ENCODE data around the gene PLEKHH2. TPM values are rescaled to one million over a fixed set of nuclear protein-coding genes. Genes with fewer than 3 reads are reported as not detected.

PLEKHH2 gene
- total RNA-seq, 2 donors from 2014 or later, result 5.0 to 5.3 TPM

- H3K4me1 Mint-ChIP-seq, result peaks cover 2% of the 10 kb centered on the region
- H3K4me3 Mint-ChIP-seq, result no peak overlapping the region
- H3K36me3 Mint-ChIP-seq (ENCODE audit: low read depth), result no peaks in the 10 kb centered on the region
- no peak for DNase-seq
- no peaks in the 10 kb centered on the region for H3K9me3 Mint-ChIP-seq
- Histone ChIP-seq H3K27ac (ENCODE audit: low read depth, low read length) (no peak overlapping the region), H3K9me3 (ENCODE audit: control insufficient read depth, low read length) (no peaks in the 10 kb centered on the region), H3K4me3 (ENCODE audit: low read length) (no peak overlapping the region), H3K36me3 (ENCODE audit: control insufficient read depth, insufficient read depth, low read length) (no peaks in the 10 kb centered on the region), H3K27me3 (ENCODE audit: control insufficient read depth, insufficient read depth, low read length, poor library complexity, severe bottlenecking) (no peaks in the 10 kb centered on the region), H3K4me1 (ENCODE audit: control insufficient read depth, insufficient read depth, low read length) (no peaks in the 10 kb centered on the region), H3K9ac (ENCODE audit: extremely low read depth, low read length, poor library complexity, severe bottlenecking) (no peak overlapping the region)
- no peak overlapping the region for H3K27ac Mint-ChIP-seq
- TF ChIP-seq, protein P1, sequence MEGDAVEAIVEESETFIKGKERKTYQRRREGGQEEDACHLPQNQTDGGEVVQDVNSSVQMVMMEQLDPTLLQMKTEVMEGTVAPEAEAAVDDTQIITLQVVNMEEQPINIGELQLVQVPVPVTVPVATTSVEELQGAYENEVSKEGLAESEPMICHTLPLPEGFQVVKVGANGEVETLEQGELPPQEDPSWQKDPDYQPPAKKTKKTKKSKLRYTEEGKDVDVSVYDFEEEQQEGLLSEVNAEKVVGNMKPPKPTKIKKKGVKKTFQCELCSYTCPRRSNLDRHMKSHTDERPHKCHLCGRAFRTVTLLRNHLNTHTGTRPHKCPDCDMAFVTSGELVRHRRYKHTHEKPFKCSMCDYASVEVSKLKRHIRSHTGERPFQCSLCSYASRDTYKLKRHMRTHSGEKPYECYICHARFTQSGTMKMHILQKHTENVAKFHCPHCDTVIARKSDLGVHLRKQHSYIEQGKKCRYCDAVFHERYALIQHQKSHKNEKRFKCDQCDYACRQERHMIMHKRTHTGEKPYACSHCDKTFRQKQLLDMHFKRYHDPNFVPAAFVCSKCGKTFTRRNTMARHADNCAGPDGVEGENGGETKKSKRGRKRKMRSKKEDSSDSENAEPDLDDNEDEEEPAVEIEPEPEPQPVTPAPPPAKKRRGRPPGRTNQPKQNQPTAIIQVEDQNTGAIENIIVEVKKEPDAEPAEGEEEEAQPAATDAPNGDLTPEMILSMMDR (conservative IDR thresholded peaks at IDR 0.05), result no peak
- H3K27me3 Mint-ChIP-seq (ENCODE audit: insufficient read depth), result no peaks in the 10 kb centered on the region
- 92 to 93% methylated on average over 6 of the region's 6 CpGs for WGBS, 2 experiments (ENCODE audit: insufficient coverage in 1 of 2, insufficient read length in 1 of 2)
These were observed 71.1 kb downstream of the PLEKHH2 start for GRCh38 chr2:43708178-43708577.

DNA sequence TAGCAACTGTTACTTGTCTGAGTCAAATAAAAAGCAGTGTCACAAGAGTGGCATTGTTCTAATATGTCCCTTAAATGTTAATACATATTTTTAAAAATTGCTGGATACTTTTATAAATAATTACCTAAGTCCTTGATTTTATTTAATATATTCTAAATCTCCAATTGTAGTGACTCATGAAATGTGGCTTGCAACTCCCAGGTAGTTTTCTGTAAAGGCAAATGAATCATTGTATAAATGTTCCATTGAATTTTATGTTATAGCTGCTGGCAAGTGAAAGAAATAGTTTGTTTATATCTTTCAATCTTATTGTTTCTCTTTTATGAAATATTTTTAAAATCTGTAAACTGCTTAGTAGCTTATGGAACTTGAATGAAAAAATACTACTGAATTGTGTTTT, 71.8 kb downstream of the PLEKHH2 start:
- Histone ChIP-seq H3K9ac (ENCODE audit: extremely low read depth, low read length, poor library complexity, severe bottlenecking) (no peak overlapping the region), H3K27ac (ENCODE audit: low read depth, low read length) (no peak overlapping the region), H3K36me3 (ENCODE audit: control insufficient read depth, insufficient read depth, low read length) (no peaks in the 10 kb centered on the region), H3K27me3 (ENCODE audit: control insufficient read depth, insufficient read depth, low read length, poor library complexity, severe bottlenecking) (no peaks in the 10 kb centered on the region), H3K4me1 (ENCODE audit: control insufficient read depth, insufficient read depth, low read length) (no peaks in the 10 kb centered on the region), H3K9me3 (ENCODE audit: control insufficient read depth, low read length) (no peaks in the 10 kb centered on the region), H3K4me3 (ENCODE audit: low read length) (no peak overlapping the region)
- H3K36me3 Mint-ChIP-seq (ENCODE audit: low read depth), result no peaks in the 10 kb centered on the region
- H3K4me3 Mint-ChIP-seq, result no peak overlapping the region
- TF ChIP-seq, protein P1 (conservative IDR thresholded peaks at IDR 0.05), result no peak
- H3K4me1 Mint-ChIP-seq, result peaks cover 2% of the 10 kb centered on the region
- no peak overlapping the region for H3K27ac Mint-ChIP-seq
- DNase-seq, result no peak
- no peaks in the 10 kb centered on the region for H3K9me3 Mint-ChIP-seq
- no peaks in the 10 kb centered on the region for H3K27me3 Mint-ChIP-seq (ENCODE audit: insufficient read depth)

DNA sequence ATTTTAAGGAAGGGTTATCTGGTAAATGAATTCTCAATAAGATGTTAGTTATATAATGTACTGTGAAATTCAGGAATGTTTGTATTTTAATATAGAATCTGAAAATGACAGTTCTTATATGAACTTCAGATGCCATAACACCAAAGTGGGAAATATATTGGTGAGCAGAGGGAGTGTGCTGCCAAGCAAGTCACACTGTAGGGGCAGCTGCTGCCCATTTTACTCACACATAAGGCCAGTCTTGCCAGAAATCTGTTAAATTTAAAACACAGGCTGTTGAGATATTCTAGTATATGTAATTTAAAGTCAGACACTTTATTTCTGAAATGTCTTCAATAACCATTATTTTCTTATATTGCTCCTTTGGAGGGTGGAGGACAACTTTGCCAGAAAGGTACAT, 73.8 kb downstream of the PLEKHH2 start:
- no peak overlapping the region for H3K4me3 Mint-ChIP-seq
- TF ChIP-seq, protein P1 (conservative IDR thresholded peaks at IDR 0.05), result no peak
- Histone ChIP-seq H3K9me3 (ENCODE audit: control insufficient read depth, low read length) (no peaks in the 10 kb centered on the region), H3K27me3 (ENCODE audit: control insufficient read depth, insufficient read depth, low read length, poor library complexity, severe bottlenecking) (no peaks in the 10 kb centered on the region), H3K9ac (ENCODE audit: extremely low read depth, low read length, poor library complexity, severe bottlenecking) (no peak overlapping the region), H3K4me3 (ENCODE audit: low read length) (no peak overlapping the region), H3K36me3 (ENCODE audit: control insufficient read depth, insufficient read depth, low read length) (no peaks in the 10 kb centered on the region), H3K4me1 (ENCODE audit: control insufficient read depth, insufficient read depth, low read length) (no peaks in the 10 kb centered on the region), H3K27ac (ENCODE audit: low read depth, low read length) (no peak overlapping the region)
- no peak for DNase-seq
- no peak overlapping the region for H3K27ac Mint-ChIP-seq
- H3K9me3 Mint-ChIP-seq, result no peaks in the 10 kb centered on the region
- H3K27me3 Mint-ChIP-seq (ENCODE audit: insufficient read depth), result no peaks in the 10 kb centered on the region
- H3K4me1 Mint-ChIP-seq, result peaks cover 14% of the 10 kb centered on the region
- H3K36me3 Mint-ChIP-seq (ENCODE audit: low read depth), result no peaks in the 10 kb centered on the region

All from endodermal cell (in vitro differentiated cells).